ENCODE measurements around the gene PTPRG.

GRCh38 chr3:62168356-62168755 lies 607.0 kb downstream of the PTPRG start:
- TF ChIP-seq POLR2A (IDR thresholded peaks at IDR 0.05; ENCODE audit: low read length) (no peak), GATA1 (IDR thresholded peaks at IDR 0.05; ENCODE audit: low read depth, low read length) (no peak)
